DND-41 (cell line): ENCODE data around the gene CPT1C.
A peak's percentile ranks its signal among the peaks of the same experiment; 100 is the strongest.

ENCODE experiments used
- ATAC-seq: fragments of 200-7000 bp; cut with Tn5 transposase; 3 replicates; pipeline ENCODE4 v1.9.1; 2021; ENCODE audit warnings: low read depth; ENCODE audit not compliant: insufficient read depth
- DNase-seq: peaks from one replicate; pipeline ENCODE4 v3.0.0-alpha.2; 2020
- H2AFZ ChIP-seq: 2 replicates; pipeline ENCODE4 v1.6.0; 2012; ENCODE audit warnings: low read depth, low read length
- H3K27ac ChIP-seq: 2 replicates; pipeline ENCODE4 v1.5.1; 2012; ENCODE audit warnings: low read length, inconsistent platforms
- H3K27me3 ChIP-seq: fragments of 200-600 bp; sonication (generic); 2 replicates; pipeline ENCODE4 v1.6.0; 2012; ENCODE audit warnings: low read length, mild to moderate bottlenecking, inconsistent platforms; ENCODE audit not compliant: insufficient read depth, poor library complexity
- H3K36me3 ChIP-seq: 2 replicates; pipeline ENCODE4 v1.5.1; 2012; ENCODE audit warnings: low read length, inconsistent platforms; ENCODE audit not compliant: insufficient read depth
- H3K4me1 ChIP-seq: 2 replicates; pipeline ENCODE4 v1.5.1; 2012; ENCODE audit warnings: mild to moderate bottlenecking, low read length; ENCODE audit not compliant: insufficient read depth
- H3K4me2 ChIP-seq: 2 replicates; pipeline ENCODE4 v1.6.0; 2012; ENCODE audit warnings: mild to moderate bottlenecking, moderate library complexity, low read length, inconsistent platforms; ENCODE audit not compliant: insufficient read depth
- H3K4me3 ChIP-seq, 2 experiments: fragments of 200-600 bp in 1 of 2; shearing (Covaris generic) in 1 of 2; 2 replicates each; pipeline ENCODE4 v1.5.1; 2012 to 2016; ENCODE audit warnings: inconsistent platforms in 2 of 2, low read length in 2 of 2, mild to moderate bottlenecking in 2 of 2, low read depth in 1 of 2, moderate library complexity in 1 of 2
- H3K79me2 ChIP-seq: 2 replicates; pipeline ENCODE4 v1.6.0; 2012; ENCODE audit warnings: low read length, inconsistent platforms; ENCODE audit not compliant: insufficient read depth
- H3K9ac ChIP-seq: 2 replicates; pipeline ENCODE4 v1.6.0; 2012; ENCODE audit warnings: low read depth, mild to moderate bottlenecking, inconsistent platforms, low read length, moderate library complexity
- H3K9me3 ChIP-seq: 2 replicates; pipeline ENCODE4 v1.5.1; 2012; ENCODE audit warnings: low read length, moderate library complexity, mild to moderate bottlenecking, inconsistent platforms; ENCODE audit not compliant: insufficient read depth, severe bottlenecking
- H4K20me1 ChIP-seq: 2 replicates; pipeline ENCODE4 v1.6.0; 2012; ENCODE audit warnings: low read length; ENCODE audit not compliant: insufficient read depth
- CTCF ChIP-seq: IDR thresholded peaks from 2 replicates; pipeline ENCODE4 v1.5.1; 2012; ENCODE audit warnings: borderline replicate concordance, low read length, moderate library complexity, mild to moderate bottlenecking; ENCODE audit not compliant: poor library complexity, severe bottlenecking; ENCODE audit errors: extremely low read depth
- EZH2 ChIP-seq: IDR thresholded peaks from 3 replicates; pipeline ENCODE4 v1.6.1; 2012; ENCODE audit warnings: borderline replicate concordance, low read depth, mild to moderate bottlenecking, moderate library complexity, low read length, inconsistent platforms; ENCODE audit not compliant: severe bottlenecking

Gene CPT1C

GRCh38 chr19:49755956-49756355 is 65.0 kb downstream of the CPT1C start:
- no peaks in the 10 kb centered on the region for H3K27me3 ChIP-seq
- no peak overlapping the region for H3K4me3 ChIP-seq
- H3K4me1 ChIP-seq = no peaks in the 10 kb centered on the region
- H3K27ac ChIP-seq = no peak overlapping the region
- H3K9ac ChIP-seq = no peak overlapping the region
- H3K79me2 ChIP-seq = no peaks in the 10 kb centered on the region
- peaks cover 3% of the 10 kb centered on the region for H3K9me3 ChIP-seq
- no peak for TF ChIP-seq EZH2
- TF ChIP-seq CTCF = no peak
- H4K20me1 ChIP-seq = no peaks in the 10 kb centered on the region
- ATAC-seq (no peak), DNase-seq (no peak)
- no peaks in the 10 kb centered on the region for H3K36me3 ChIP-seq
- no peak overlapping the region for H3K4me2 ChIP-seq
- no peak overlapping the region for H2AFZ ChIP-seq

- Histone ChIP-seq H3K4me1 (no peaks in the 10 kb centered on the region), H2AFZ (no peak overlapping the region), H3K4me3 (no peak overlapping the region), H4K20me1 (no peaks in the 10 kb centered on the region), H3K36me3 (no peaks in the 10 kb centered on the region), H3K79me2 (no peaks in the 10 kb centered on the region), H3K9me3 (peaks cover 3% of the 10 kb centered on the region), H3K27me3 (no peaks in the 10 kb centered on the region), H3K27ac (no peak overlapping the region), H3K4me2 (no peak overlapping the region), H3K9ac (no peak overlapping the region)
- ATAC-seq (peak; percentile 19; the same call in 1 of the 3 replicates), DNase-seq (no peak)
- TF ChIP-seq CTCF (no peak), EZH2 (no peak)
These were observed 67.4 kb downstream of the CPT1C start for GRCh38 chr19:49758292-49758691.

GRCh38 chr19:49761249-49761624 is 70.3 kb downstream of the CPT1C start:
- Histone ChIP-seq H3K4me1 (peaks cover 10% of the 10 kb centered on the region), H3K79me2 (no peaks in the 10 kb centered on the region), H3K27ac (no peak overlapping the region), H3K9ac (no peak overlapping the region), H2AFZ (peak overlapping the region; percentile 36; the same call in 1 of the 2 replicates), H3K36me3 (no peaks in the 10 kb centered on the region), H3K4me3 (no peak overlapping the region), H3K27me3 (no peaks in the 10 kb centered on the region), H3K4me2 (no peak overlapping the region), H4K20me1 (no peaks in the 10 kb centered on the region), H3K9me3 (no peaks in the 10 kb centered on the region)
- no peak for ATAC-seq
- DNase-seq = no peak
- TF ChIP-seq CTCF = no peak
- TF ChIP-seq EZH2 = no peak
